ENCODE measurements around the gene RFC3. TPM values are rescaled to one million over a fixed set of nuclear protein-coding genes. Genes with fewer than 3 reads are reported as not detected.

Gene RFC3
- total and polyA plus RNA-seq, 10 donors = 3.6 to 25.7 (median 9.9) TPM

DNA sequence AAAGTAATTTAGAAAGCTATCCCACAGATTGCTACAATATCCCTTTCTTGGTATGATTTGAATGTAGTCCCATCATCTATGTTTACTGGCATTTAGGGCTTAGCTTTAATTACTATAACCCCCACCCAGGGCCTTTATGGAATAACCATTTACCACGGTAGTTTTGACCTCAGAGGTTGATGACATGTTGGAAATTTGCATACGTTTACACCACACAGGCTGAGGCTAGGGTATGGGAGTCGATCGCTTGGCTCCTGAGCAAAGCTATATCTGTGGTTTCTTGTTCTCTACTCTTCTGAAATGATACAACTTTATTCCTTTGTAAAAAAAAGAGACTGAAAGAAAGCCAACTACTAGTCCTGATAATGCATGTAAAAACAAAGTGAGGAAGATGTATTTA is 28.2 kb upstream of the RFC3 start:
- H3K9me3 ChIP-seq = peaks cover 0 to 8% (median 0%) of the 10 kb centered on the region in 8 donors
- peaks cover 0 to 13% (median 3%) of the 10 kb centered on the region in 6 donors for H3K4me1 ChIP-seq
- TF ChIP-seq, protein P1, sequence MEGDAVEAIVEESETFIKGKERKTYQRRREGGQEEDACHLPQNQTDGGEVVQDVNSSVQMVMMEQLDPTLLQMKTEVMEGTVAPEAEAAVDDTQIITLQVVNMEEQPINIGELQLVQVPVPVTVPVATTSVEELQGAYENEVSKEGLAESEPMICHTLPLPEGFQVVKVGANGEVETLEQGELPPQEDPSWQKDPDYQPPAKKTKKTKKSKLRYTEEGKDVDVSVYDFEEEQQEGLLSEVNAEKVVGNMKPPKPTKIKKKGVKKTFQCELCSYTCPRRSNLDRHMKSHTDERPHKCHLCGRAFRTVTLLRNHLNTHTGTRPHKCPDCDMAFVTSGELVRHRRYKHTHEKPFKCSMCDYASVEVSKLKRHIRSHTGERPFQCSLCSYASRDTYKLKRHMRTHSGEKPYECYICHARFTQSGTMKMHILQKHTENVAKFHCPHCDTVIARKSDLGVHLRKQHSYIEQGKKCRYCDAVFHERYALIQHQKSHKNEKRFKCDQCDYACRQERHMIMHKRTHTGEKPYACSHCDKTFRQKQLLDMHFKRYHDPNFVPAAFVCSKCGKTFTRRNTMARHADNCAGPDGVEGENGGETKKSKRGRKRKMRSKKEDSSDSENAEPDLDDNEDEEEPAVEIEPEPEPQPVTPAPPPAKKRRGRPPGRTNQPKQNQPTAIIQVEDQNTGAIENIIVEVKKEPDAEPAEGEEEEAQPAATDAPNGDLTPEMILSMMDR (IDR thresholded peaks at IDR 0.05 in 8 of 11, conservative IDR thresholded peaks at IDR 0.05 in 3 of 11) = no peak
- TF ChIP-seq POLR2AphosphoS5 (IDR thresholded peaks at IDR 0.05) (no peak), POLR2A (IDR thresholded peaks at IDR 0.05) (no peak)

DNA sequence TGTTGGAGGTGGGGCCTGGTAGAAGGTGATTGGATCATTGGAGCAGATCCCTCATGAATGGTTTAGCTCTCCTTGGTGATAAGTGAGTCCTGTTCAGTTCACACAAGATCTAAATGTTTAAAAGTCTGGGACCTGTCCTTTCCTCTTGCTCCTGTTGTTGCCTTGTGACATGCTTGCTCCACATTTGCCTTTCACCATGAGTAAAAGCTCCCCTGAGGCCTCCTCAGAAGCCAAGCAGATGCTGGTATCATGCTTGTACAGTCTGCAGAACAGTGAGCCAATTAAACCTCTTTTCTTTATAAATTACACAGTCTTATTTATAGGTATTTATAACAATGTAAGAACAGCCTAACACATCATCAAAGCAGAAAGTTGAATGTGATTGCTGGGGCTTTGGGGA is 24.2 kb upstream of the RFC3 start:
- peaks cover 0 to 4% (median 0%) of the 10 kb centered on the region in 6 donors for H3K4me1 ChIP-seq
- intact Hi-C loops (cut with DNase I; ENCODE audit: low total_unique reads) = no loop called here
- H3K36me3 ChIP-seq = no peaks in the 10 kb centered on the region

More for the DNA sequence above, 28.2 kb upstream of the RFC3 start:
- no peak overlapping the region for H3K4me3 ChIP-seq
- intact Hi-C loops (cut with DNase I; ENCODE audit: low total_unique reads) = no loop called here
- no peaks in the 10 kb centered on the region for H3K27me3 ChIP-seq (replicated peaks in 1 of 7)
- no peak for DNase-seq
- WGBS, 5 donors = 55 to 70% (median 65%) methylated on average over 4 of the region's 4 CpGs
- H3K27ac ChIP-seq = no peak overlapping the region
- no peaks in the 10 kb centered on the region for H3K36me3 ChIP-seq

DNA sequence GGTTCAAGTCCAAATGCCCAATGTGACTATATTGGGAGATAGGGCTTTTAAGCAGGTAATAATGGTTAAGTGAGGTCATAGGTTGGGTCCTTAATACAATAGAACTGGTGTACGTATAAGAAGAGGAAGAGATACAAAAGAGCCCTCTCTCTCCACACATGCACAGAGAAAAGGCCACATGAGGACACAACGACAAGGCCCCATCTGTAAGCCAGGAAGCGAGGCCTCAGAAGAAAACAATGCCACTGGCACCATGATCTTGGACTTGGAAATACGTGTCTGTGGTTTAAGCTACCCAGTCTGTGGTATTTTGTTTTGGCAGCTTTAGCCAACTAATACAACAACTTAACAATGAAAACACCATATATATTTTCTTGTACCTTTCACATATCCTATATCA is 23.4 kb upstream of the RFC3 start:
- peaks cover 0 to 4% (median 0%) of the 10 kb centered on the region in 6 donors for H3K4me1 ChIP-seq
- no peaks in the 10 kb centered on the region for H3K27me3 ChIP-seq (replicated peaks in 1 of 7)
- 41 to 57% (median 51%) methylated on average over 4 of the region's 4 CpGs for WGBS, 5 donors
- TF ChIP-seq POLR2AphosphoS5 (IDR thresholded peaks at IDR 0.05) (no peak), POLR2A (IDR thresholded peaks at IDR 0.05) (no peak)
- TF ChIP-seq, protein P1 (IDR thresholded peaks at IDR 0.05 in 8 of 11, conservative IDR thresholded peaks at IDR 0.05 in 3 of 11) = no peak
- intact Hi-C loops (cut with DNase I; ENCODE audit: low total_unique reads) = no loop called here
- H3K36me3 ChIP-seq = no peaks in the 10 kb centered on the region
- H3K4me3 ChIP-seq = no peak overlapping the region
- peaks cover 0 to 8% (median 0%) of the 10 kb centered on the region in 8 donors for H3K9me3 ChIP-seq
- no peak for DNase-seq
- H3K27ac ChIP-seq = no peak overlapping the region

More for the DNA sequence above, 24.2 kb upstream of the RFC3 start:
- Histone ChIP-seq H3K4me3 (no peak overlapping the region), H3K27me3 (replicated peaks in 1 of 7) (no peaks in the 10 kb centered on the region), H3K9me3 (peaks cover 0 to 8% (median 0%) of the 10 kb centered on the region in 8 donors), H3K27ac (no peak overlapping the region)
- TF ChIP-seq POLR2A (IDR thresholded peaks at IDR 0.05) (no peak), POLR2AphosphoS5 (IDR thresholded peaks at IDR 0.05) (no peak)
- TF ChIP-seq, protein P1 (IDR thresholded peaks at IDR 0.05 in 8 of 11, conservative IDR thresholded peaks at IDR 0.05 in 3 of 11) = no peak
- DNase-seq = no peak

DNA sequence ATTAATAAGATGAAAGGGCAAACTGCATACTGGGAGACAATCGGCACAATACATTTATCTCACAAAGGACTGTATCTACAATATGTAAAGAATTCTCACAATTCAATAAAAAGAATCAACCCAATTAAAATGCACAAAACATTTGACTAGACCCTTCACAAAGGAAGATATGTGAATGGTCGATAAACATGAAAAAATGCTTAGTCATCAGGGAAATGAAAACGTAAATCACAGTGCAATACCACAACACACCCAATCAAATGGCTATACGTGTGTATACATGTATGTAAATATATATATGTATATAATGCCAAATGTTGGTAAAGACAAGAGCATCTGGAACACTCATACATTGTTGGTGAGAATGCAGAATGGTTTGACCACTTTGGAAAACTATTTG is 21.9 kb upstream of the RFC3 start:
- intact Hi-C loops (cut with DNase I; ENCODE audit: low total_unique reads) = no loop called here
- WGBS, 5 donors = 53 to 75% (median 66%) methylated on average over 4 of the region's 4 CpGs
- no peak overlapping the region for H3K4me3 ChIP-seq

More for the DNA sequence above, 21.9 kb upstream of the RFC3 start:
- TF ChIP-seq, protein P1 (IDR thresholded peaks at IDR 0.05 in 8 of 11, conservative IDR thresholded peaks at IDR 0.05 in 3 of 11) = no peak
- TF ChIP-seq POLR2A (IDR thresholded peaks at IDR 0.05) (no peak), POLR2AphosphoS5 (IDR thresholded peaks at IDR 0.05) (no peak)
- no peak for DNase-seq
- H3K36me3 ChIP-seq = no peaks in the 10 kb centered on the region
- H3K27ac ChIP-seq = no peak overlapping the region
- no peaks in the 10 kb centered on the region for H3K27me3 ChIP-seq (replicated peaks in 1 of 7)
- H3K9me3 ChIP-seq = peaks cover 0 to 8% (median 0%) of the 10 kb centered on the region in 8 donors
- peaks cover 0 to 10% (median 0%) of the 10 kb centered on the region in 6 donors for H3K4me1 ChIP-seq
